GM18505 (cell line): ENCODE results near the gene ZFYVE26.
"Not testable (repeated sequence)": the region's sequence is repeated elsewhere in the genome, so short reads cannot be mapped to it uniquely, and the experiment has no call there.

Source experiments
- ATAC-seq: cut with Tn5 transposase; IDR thresholded peaks from one replicate; pipeline ENCODE4 v1.9.1; 2021; ENCODE audit not compliant: unreplicated experiment
- POLR2A ChIP-seq: IDR thresholded peaks from 4 replicates; pipeline ENCODE4 v1.6.1; 2011; ENCODE audit warnings: borderline replicate concordance; ENCODE audit not compliant: insufficient read depth, insufficient read length; ENCODE audit errors: extremely low read depth

The ZFYVE26 gene

DNA sequence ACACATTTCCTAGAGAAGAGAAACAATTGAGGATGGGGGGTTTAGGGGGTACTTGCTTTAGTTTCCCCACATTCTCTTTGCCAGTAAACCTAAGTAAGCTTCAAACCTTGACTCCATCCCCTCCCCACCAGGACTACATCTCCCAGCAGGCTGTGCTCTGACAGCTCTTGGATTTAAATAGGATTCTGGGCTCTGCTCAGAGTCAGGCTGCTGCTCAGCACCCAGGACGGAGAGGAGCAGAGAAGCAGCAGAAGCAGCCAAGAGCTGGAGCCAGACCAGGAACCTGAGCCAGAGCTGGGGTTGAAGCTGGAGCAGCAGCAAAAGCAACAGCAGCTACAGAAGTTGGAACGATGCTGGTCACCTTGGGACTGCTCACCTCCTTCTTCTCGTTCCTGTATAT is 94.1 kb downstream of the ZFYVE26 start:
- no peak for ATAC-seq
- TF ChIP-seq POLR2A = no peak

DNA sequence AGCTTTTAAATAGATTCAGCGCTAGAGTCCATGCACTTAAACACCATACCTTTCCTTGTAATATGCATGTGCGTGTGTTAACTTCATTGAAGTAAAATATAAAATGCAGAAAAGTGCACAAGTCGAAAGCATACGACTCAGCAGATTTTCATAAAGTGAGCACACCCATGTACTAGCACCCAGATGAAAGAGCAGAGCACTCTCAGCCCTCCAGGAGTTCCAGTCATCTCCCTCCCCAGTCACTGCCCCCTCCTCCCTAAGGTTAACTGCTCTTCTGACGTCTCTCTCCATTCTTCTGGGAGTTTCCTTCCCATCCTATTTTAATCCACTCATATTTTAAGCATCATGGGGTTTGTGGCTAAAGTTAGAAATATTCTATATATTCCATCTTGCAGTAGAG is 94.5 kb downstream of the ZFYVE26 start:
- no peak for TF ChIP-seq POLR2A
- no peak for ATAC-seq

DNA sequence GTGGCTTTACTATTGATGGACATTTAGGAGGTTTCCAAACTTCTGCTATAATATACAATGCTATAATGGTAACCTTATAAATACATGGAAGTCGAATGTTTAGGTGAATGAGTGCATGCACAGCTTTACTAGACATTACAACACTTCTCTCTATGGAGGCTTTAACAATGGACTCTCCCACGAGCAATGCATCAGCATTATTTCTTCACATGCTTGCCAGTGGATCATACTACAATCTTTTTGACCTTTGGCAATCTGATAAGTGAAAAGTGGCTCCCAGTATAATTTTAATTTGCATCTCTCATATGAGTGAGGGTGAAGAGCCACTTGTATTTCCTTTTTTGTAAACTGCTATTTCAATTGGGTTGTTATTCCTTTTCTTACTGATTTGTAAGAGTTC is 96.5 kb downstream of the ZFYVE26 start:
- no peak for ATAC-seq
- no peak for TF ChIP-seq POLR2A

DNA sequence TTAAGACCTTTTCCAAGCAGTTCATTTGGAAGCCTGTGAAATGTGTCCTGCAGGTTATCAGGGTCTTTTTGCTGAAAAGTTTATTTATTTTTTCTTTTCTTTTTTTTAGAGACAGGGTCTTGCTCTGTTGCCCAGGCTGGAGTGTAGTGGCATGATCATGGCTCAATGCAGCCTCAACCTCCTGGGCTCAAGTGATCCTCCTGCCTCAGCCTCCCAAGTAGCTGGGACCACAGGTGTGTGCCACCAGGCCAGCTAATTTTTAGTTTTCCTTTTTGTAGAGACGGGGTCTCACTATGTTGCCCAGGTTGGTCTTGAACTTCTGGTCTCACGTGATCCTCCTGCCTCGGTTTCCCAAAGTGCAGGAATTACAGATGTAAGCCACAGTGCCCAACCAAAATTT is 97.0 kb downstream of the ZFYVE26 start:
- ATAC-seq = not testable (repeated sequence)

DNA sequence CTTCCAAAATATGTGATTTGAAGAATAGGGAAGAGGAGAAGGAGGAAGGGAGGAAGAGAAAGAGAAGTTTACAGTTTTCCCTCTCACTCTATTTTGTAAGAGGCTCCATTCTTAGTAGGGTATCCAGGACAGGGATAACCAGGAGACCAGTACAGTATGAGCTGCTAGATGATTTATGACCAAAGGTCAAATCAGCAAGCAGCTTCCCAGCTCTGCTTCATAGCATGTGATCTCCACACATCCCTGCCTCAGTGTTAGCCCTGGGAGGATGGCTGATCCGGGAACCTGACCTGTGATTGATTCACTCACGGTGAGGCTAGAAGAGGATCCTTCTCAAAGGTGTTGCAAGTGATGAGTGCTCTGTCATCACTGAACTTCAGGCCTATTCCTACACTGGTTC is 98.1 kb downstream of the ZFYVE26 start:
- no peak for TF ChIP-seq POLR2A
- ATAC-seq = no peak

- no peak for TF ChIP-seq POLR2A
- no peak for ATAC-seq
These were observed 99.3 kb downstream of the ZFYVE26 start for GRCh38 chr14:67717048-67717447.

DNA sequence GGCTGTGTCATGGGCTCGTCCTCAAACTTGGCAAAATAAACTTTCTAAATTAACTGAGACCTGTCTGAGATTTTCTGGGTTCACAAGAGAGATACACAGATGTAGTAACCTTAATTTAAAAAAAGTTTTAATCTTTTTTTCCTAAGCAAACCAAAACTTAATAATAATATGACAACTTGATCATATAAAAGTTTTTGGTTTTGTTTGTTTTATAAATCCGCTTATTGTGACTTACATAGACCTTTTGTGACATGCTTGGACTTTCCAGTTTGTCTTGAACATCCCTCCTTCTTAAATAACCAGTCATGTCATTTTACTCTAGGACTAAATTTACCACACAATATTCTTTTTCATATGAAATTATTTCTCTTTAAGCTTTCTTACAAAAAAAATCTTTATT is 106.2 kb downstream of the ZFYVE26 start:
- no peak for ATAC-seq
- TF ChIP-seq POLR2A = no peak

- not testable (repeated sequence) for ATAC-seq
These were observed 106.6 kb downstream of the ZFYVE26 start for GRCh38 chr14:67709796-67710195.

DNA sequence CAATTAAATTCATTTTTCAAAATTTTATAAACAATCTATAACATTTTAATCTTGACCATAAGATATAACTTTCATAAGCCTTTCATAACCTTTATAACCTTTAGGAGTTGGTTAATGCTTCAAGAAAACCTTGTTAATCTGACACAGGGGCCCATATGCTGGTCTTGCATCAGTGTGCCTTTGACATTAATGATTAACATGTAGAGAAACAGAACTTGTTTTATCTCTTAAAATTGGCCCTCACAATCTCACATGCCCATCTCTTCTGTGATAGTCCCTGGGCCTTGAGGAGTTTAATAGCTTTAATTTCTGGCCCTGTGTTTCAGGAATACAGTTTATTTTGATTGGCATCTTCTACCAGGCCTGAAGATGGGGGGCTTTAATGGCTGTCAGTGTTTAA is 107.0 kb downstream of the ZFYVE26 start:
- not testable (repeated sequence) for ATAC-seq

- no peak for TF ChIP-seq POLR2A
- no peak for ATAC-seq
These were observed 111.2 kb downstream of the ZFYVE26 start for GRCh38 chr14:67705211-67705610.

DNA sequence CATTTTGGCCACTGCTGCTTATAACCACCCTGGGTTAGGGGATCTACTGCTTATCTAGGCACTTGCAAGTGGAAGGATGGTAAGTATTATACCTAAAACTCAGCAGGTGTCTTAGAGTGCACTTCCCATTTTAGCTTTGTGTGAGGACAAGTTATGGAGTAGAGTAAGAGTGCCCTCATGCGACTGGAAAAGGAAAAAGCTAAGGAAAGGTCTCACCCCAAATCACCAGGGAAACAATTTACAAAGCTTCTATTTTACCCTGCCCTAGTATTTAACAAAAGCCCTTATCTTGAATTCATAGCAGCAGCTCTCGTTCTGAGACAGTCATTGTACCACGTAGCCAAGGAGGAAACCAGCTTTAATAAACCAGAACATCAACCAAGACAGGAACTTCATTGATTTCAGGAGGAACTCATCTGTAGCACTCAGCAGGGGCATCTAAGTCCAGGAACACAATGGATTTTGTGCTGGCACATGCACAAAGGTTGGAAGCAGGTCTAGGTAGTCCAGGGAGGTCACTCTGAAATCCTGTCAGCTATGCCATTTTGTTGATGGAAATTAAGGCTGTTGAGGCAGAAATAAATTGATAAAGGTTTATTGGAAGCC is 111.8 kb downstream of the ZFYVE26 start:
- no peak for ATAC-seq
- TF ChIP-seq POLR2A = no peak

DNA sequence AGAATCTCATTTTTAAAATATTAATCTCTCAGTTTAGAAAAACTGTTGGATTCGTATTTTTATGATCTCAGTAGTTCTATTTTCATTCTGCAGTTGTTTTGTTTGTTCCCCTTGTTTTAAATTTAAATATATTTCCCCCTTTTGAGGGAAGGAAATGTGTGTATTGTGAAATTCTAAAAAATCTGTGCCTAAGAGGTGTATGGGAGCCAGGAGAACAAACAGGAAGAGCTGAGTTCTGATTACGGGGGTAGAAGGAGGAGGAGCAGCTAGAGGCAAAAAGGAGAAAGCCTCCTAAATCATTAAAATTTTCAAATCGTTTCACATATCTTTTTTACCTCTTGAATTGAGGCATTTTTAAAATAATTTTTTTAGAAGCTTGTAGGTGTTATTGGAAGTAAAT is 112.4 kb downstream of the ZFYVE26 start:
- no peak for ATAC-seq
- no peak for TF ChIP-seq POLR2A

- ATAC-seq = not testable (repeated sequence)
These were observed 114.9 kb downstream of the ZFYVE26 start, which contains the start of gene RDH12 for GRCh38 chr14:67701492-67701891. TSS of gene RDH12 (plus strand) at chr14:67701886. CDS start at chr14:67722643, 20,757 bp downstream.

GRCh38 chr14:67698179-67698578 is 118.2 kb downstream of the ZFYVE26 start:
- no peak for ATAC-seq
- no peak for TF ChIP-seq POLR2A

DNA sequence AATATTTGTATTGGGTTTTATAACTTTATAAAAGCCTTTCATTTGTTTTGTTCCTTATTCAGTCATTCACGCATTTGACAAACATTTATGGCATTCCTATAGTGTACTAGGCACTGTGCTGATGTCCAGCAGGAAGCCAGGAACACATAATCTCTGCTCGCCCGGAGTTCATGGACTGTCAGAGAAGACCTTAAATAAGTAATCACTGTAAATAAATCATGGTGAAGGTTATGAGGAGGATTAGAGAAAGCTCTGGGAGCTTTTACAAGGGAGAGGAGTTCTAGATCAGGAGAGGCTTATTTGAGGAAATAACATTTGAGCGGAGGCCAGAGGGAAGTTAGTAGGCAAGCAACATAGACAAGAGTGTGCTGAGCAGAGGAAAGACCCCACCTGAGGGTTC is 119.4 kb downstream of the ZFYVE26 start:
- no peak for ATAC-seq
- no peak for TF ChIP-seq POLR2A
